ENCODE results near the gene NMBR. TPM values are rescaled to one million over a fixed set of nuclear protein-coding genes. Genes with fewer than 3 reads are reported as not detected.

The NMBR gene
- total and polyA plus RNA-seq, 2 of the 8 experiments (the other 6 are each of a cell fraction or from before 2014, with no cell fraction given) = 0.08 TPM; not detected in 1

DNA sequence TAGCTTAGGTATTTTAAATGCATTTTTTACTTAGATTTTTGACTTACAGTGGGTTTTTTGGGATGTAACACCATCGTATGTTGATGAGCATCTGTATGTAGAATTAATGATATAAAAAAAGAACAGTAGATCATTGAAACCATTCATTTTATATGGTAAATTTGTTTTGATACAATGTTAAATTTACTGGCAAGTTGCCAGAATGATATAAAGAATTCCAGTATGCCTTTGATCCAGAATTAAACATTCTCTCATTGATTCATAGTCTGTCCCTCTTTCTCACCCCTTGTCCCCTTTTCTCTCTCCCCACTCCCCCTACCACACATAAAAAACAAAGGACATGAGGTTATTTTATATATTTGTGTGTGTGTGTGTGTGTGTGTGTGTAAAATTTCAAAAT, 45.4 kb upstream of the NMBR start (continued):
- no peak for TF ChIP-seq TAF1 (IDR thresholded peaks at IDR 0.05; ENCODE audit: low read depth, low read length)
- no peak for TF ChIP-seq POLR2A (IDR thresholded peaks at IDR 0.05; ENCODE audit: control extremely low read depth in 1 of 2, low read depth in 2 of 2, low read length in 2 of 2)

Measured in H1 (cell line).